Panc1 (cell line): Measurements from ENCODE around the gene DOK5. TPM values are rescaled to one million over a fixed set of nuclear protein-coding genes. Genes with fewer than 3 reads are reported as not detected.

ENCODE experiments used
- ATAC-seq: fragments of 200-7000 bp; cut with Tn5 transposase; 2 replicates; pipeline ENCODE4 v1.9.1; 2020; ENCODE audit warnings: mild to moderate bottlenecking, moderate library complexity
- BruUV-seq: library from RNA; stranded (reverse); fragments of 400-500 nt; replicated peaks from 2 replicates; lab custom pipeline; 2021; lab: Mats Ljungman, UMichigan
- CTCF ChIA-PET: fragments of 300-600 bp; sonication (Branson Sonifier 250); formaldehyde crosslinking; loops from one replicate; lab custom pipeline; 2022; ENCODE audit warnings: antibody characterized with exemption; lab: Charles Lee
- POLR2A ChIA-PET: fragments of 300-600 bp; sonication (Branson Sonifier 250); formaldehyde crosslinking; loops from one replicate; lab custom pipeline; 2022; ENCODE audit warnings: antibody characterized with exemption; lab: Charles Lee
- DNase-seq: peaks from one replicate; pipeline ENCODE4 v3.0.0-alpha.2; 2010; ENCODE audit warnings: low read depth, low spot score
- H3K27ac ChIP-seq: 2 replicates; pipeline ENCODE4 v1.5.1; 2011; ENCODE audit warnings: mild to moderate bottlenecking, low read length, inconsistent platforms
- H3K27me3 ChIP-seq: fragments of 200-500 bp; sonication (Bioruptor generic); 2 replicates; pipeline ENCODE4 v1.6.0; 2014; ENCODE audit warnings: low read length, inconsistent platforms; ENCODE audit not compliant: control insufficient read depth, insufficient read depth
- H3K36me3 ChIP-seq: fragments of 200-500 bp; sonication (Bioruptor generic); 2 replicates; pipeline ENCODE4 v1.5.1; 2014; ENCODE audit warnings: inconsistent platforms, mild to moderate bottlenecking, low read length, moderate library complexity; ENCODE audit not compliant: control insufficient read depth, insufficient read depth
- H3K4me1 ChIP-seq: 2 replicates; pipeline ENCODE4 v1.5.1; 2011; ENCODE audit warnings: inconsistent platforms, mild to moderate bottlenecking, low read length, moderate library complexity; ENCODE audit not compliant: control insufficient read depth, insufficient read depth
- H3K4me3 ChIP-seq, 2 experiments: 2 replicates each; pipeline ENCODE4 v1.5.1; 2011 to 2012; ENCODE audit warnings: low read depth in 2 of 2, low read length in 2 of 2, mild to moderate bottlenecking in 2 of 2, inconsistent platforms in 1 of 2, moderate library complexity in 1 of 2
- H3K9me3 ChIP-seq: fragments of 200-500 bp; sonication (Bioruptor generic); 2 replicates; pipeline ENCODE4 v1.5.1; 2014; ENCODE audit warnings: low read depth, mild to moderate bottlenecking, inconsistent platforms, low read length, moderate library complexity; ENCODE audit not compliant: control insufficient read depth, insufficient read depth
- CTCF ChIP-seq: fragments of 450-650 bp; IDR thresholded peaks from 2 replicates; pipeline ENCODE4 v1.5.1; 2017; ENCODE audit warnings: mild to moderate bottlenecking
- POLR2AphosphoS5 ChIP-seq: IDR thresholded peaks from 2 replicates; pipeline ENCODE4 v1.6.1; 2012; ENCODE audit warnings: mild to moderate bottlenecking, low read depth, low read length, moderate library complexity
- REST ChIP-seq, 2 experiments: IDR thresholded peaks; 2 replicates each; pipeline ENCODE4 v1.6.1; 2011 to 2012; ENCODE audit warnings: low read depth in 2 of 2, control low read depth in 1 of 2, low read length in 1 of 2, mild to moderate bottlenecking in 1 of 2, moderate library complexity in 1 of 2; ENCODE audit not compliant: insufficient read depth in 1 of 2
- SIN3A ChIP-seq: IDR thresholded peaks from 2 replicates; pipeline ENCODE4 v1.6.1; 2012; ENCODE audit warnings: low read depth, mild to moderate bottlenecking, low read length, moderate library complexity, borderline replicate concordance; ENCODE audit not compliant: insufficient read depth
- TCF7L2 ChIP-seq: IDR thresholded peaks from 2 replicates; pipeline ENCODE4 v1.6.1; 2011; ENCODE audit warnings: mild to moderate bottlenecking, low read depth, low read length, inconsistent platforms
- in situ Hi-C: cut with HindIII; loops from 2 replicates; pipeline ENCODE4 v1.10.0; 2016; ENCODE audit warnings: low sequenced_read_pairs, low pct_unique_long_range_greater_than_20kb
- intact Hi-C: fragments of 100-400 bp; cut with micrococcal nuclease; formaldehyde crosslinking; loops from one replicate; pipeline ENCODE4 v1.10.0; 2022; ENCODE audit not compliant: unreplicated experiment
- total RNA-seq: library from RNA; stranded (reverse); gene quantifications from one replicate; pipeline ENCODE4 v1.2.1, GENCODE V29; 2021; ENCODE audit not compliant: unreplicated experiment

DOK5 gene
- total RNA-seq, 1 experiment from 2014 or later, result 0.18 TPM

DNA sequence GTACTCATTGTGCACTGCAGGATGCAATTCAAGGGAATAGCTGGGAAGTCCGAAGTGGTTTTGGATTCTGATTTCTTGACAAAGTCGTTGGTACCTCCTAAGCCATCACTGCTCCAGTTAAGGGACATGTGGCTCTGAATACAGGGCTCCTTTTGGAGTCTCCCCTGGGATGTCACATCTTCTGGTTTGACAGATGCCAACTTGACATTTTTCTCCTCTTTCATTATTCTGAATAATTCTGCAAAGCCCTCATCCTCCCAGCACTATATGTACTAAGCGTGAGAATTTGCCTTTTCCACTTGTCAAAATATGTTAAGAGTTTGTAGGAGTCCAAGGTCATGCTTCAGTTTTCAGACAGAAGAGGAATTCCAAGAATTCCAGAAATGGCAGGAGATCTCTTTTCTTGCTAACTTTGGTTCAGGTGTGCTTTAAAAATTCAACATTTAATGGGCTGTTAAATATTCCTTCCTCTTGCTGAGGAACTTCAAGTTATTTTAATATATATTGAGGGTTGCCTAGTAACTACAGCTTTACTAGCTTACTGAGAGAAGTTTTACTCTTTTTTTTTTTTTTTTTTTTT is 38.7 kb downstream of the DOK5 start:
- intact Hi-C loops (no loop called here), in situ Hi-C loops (no loop called here)
- CTCF ChIA-PET, result no interaction called here
- no peak for ATAC-seq
- H3K27ac ChIP-seq, result no peak overlapping the region
- BruUV-seq, result no TSS peak
- H3K36me3 ChIP-seq, result no peaks in the 10 kb centered on the region
- POLR2A ChIA-PET, result no interaction called here
- H3K4me3 ChIP-seq, result no peak overlapping the region
- no peak for DNase-seq
- TF ChIP-seq SIN3A (no peak), POLR2AphosphoS5 (no peak), TCF7L2 (no peak), REST (IDR thresholded peaks at IDR 0.05; ENCODE audit: insufficient read depth in 1 of 2, low read depth in 2 of 2, low read length in 1 of 2) (no peak), CTCF (no peak)
- no peaks in the 10 kb centered on the region for H3K27me3 ChIP-seq
- H3K4me1 ChIP-seq, result no peaks in the 10 kb centered on the region
- no peaks in the 10 kb centered on the region for H3K9me3 ChIP-seq

- intact Hi-C loops (no loop called here), in situ Hi-C loops (no loop called here)
- Histone ChIP-seq H3K9me3 (no peaks in the 10 kb centered on the region), H3K4me3 (no peak overlapping the region), H3K27ac (no peak overlapping the region), H3K36me3 (no peaks in the 10 kb centered on the region), H3K4me1 (no peaks in the 10 kb centered on the region), H3K27me3 (no peaks in the 10 kb centered on the region)
- ChIA-PET CTCF (no interaction called here), POLR2A (no interaction called here)
- TF ChIP-seq TCF7L2, result no peak
- no peak for TF ChIP-seq POLR2AphosphoS5
- TF ChIP-seq SIN3A, result no peak
- TF ChIP-seq REST (IDR thresholded peaks at IDR 0.05; ENCODE audit: insufficient read depth in 1 of 2, low read depth in 2 of 2, low read length in 1 of 2), result no peak
- no peak for TF ChIP-seq CTCF
- BruUV-seq, result no TSS peak
- DNase-seq, result no peak
- no peak for ATAC-seq
Observed at GRCh38 chr20:54515793-54516628, 40.6 kb downstream of the DOK5 start.
